HCT116 (cell line): Measurements from ENCODE around the gene GPR146. TPM values are rescaled to one million over a fixed set of nuclear protein-coding genes. Genes with fewer than 3 reads are reported as not detected.
A peak's percentile ranks its signal among the peaks of the same experiment; 100 is the strongest.

Experiments used
- ATAC-seq: fragments of 200-7000 bp; cut with Tn5 transposase; 2 replicates; pipeline ENCODE4 v1.9.1; 2020; ENCODE audit warnings: mild to moderate bottlenecking, moderate library complexity
- BruUV-seq: library from RNA; stranded (reverse); fragments of 400-500 nt; replicated peaks from 2 replicates; lab custom pipeline; 2021; lab: Mats Ljungman, UMichigan
- CTCF ChIA-PET: fragments of 300-600 bp; sonication (Branson Sonifier 250); formaldehyde crosslinking; loops from one replicate; lab custom pipeline; 2021; ENCODE audit warnings: antibody characterized with exemption; lab: Charles Lee
- POLR2A ChIA-PET: fragments of 300-600, 350-600 bp; sonication (Branson Sonifier 250); formaldehyde crosslinking; loops from one replicate; lab custom pipeline; 2021; ENCODE audit warnings: antibody characterized with exemption; lab: Charles Lee
- RAD21 ChIA-PET, 2 experiments: fragments of 300-600 bp; sonication (Branson Sonifier 250); formaldehyde crosslinking; loops; one replicate each; lab custom pipeline; 2023; ENCODE audit warnings: low total read pairs in 2 of 2; ENCODE audit not compliant: uncharacterized antibody in 2 of 2, unreplicated experiment in 2 of 2, low non-redundant PET in 1 of 2; lab: Charles Lee
- DNase-seq: peaks from one replicate; pipeline ENCODE4 v3.0.0-alpha.2; 2010; ENCODE audit warnings: low read depth, low spot score
- H2AFZ ChIP-seq: fragments of 200-600 bp; shearing (Covaris generic), sonication (generic); 2 replicates; pipeline ENCODE4 v1.6.1; 2017; ENCODE audit warnings: low read depth, mixed run types, mixed read lengths, antibody characterized with exemption, low read length; ENCODE audit not compliant: poor library complexity, severe bottlenecking
- H3K27ac ChIP-seq: 2 replicates; pipeline ENCODE4 v1.5.1; 2012; ENCODE audit warnings: low read depth, low read length
- H3K27me3 ChIP-seq: fragments of 200-600 bp; sonication (generic); 2 replicates; pipeline ENCODE4 v1.6.1; 2016; ENCODE audit warnings: mixed run types, low read length, mixed read lengths; ENCODE audit not compliant: insufficient read depth
- H3K36me3 ChIP-seq, 2 experiments: fragments of 200-500 bp in 1 of 2; fragments of 200-600 bp in 1 of 2; sonication (Bioruptor generic) in 1 of 2; sonication (generic) in 1 of 2; 2 replicates each; pipeline versions ENCODE4 v1.5.1 to v1.6.1; 2014 to 2016; ENCODE audit warnings: low read length in 2 of 2, inconsistent platforms in 1 of 2, mixed read lengths in 1 of 2, mixed run types in 1 of 2; ENCODE audit not compliant: insufficient read depth in 2 of 2, control insufficient read depth in 1 of 2
- H3K4me1 ChIP-seq, 2 experiments: fragments of 200-600 bp in 1 of 2; sonication (generic) in 1 of 2; 2 replicates each; pipeline versions ENCODE4 v1.5.1 to v1.6.1; 2012 to 2017; ENCODE audit warnings: low read length in 2 of 2, inconsistent platforms in 1 of 2, mild to moderate bottlenecking in 1 of 2, mixed read lengths in 1 of 2, mixed run types in 1 of 2, moderate library complexity in 1 of 2; ENCODE audit not compliant: insufficient read depth in 2 of 2, control insufficient read depth in 1 of 2
- H3K4me2 ChIP-seq: fragments of 200-600 bp; sonication (generic); 2 replicates; pipeline ENCODE4 v1.6.1; 2017; ENCODE audit warnings: mixed run types, low read length, mixed read lengths
- H3K4me3 ChIP-seq, 2 experiments: fragments of 200-600 bp in 1 of 2; sonication (generic) in 1 of 2; replicated peaks in 1 of 2; 2 replicates each; pipeline ENCODE4 v1.5.1; 2011 to 2016; ENCODE audit warnings: low read length in 2 of 2, control low read depth in 1 of 2, low read depth in 1 of 2, mild to moderate bottlenecking in 1 of 2, mixed read lengths in 1 of 2, mixed run types in 1 of 2
- H3K79me2 ChIP-seq: fragments of 200-600 bp; sonication (generic); 2 replicates; pipeline ENCODE4 v1.6.1; 2017; ENCODE audit warnings: mild to moderate bottlenecking, mixed run types, low read length, moderate library complexity, mixed read lengths; ENCODE audit not compliant: insufficient read depth
- H3K9ac ChIP-seq: fragments of 200-600 bp; sonication (generic); 2 replicates; pipeline ENCODE4 v1.6.1; 2016; ENCODE audit warnings: low read length, mixed read lengths
- H3K9me2 ChIP-seq: fragments of 200-600 bp; sonication (generic), shearing (Covaris generic); 2 replicates; pipeline ENCODE4 v1.6.1; 2017; ENCODE audit warnings: mixed run types, mild to moderate bottlenecking, moderate library complexity; ENCODE audit not compliant: insufficient read depth
- H3K9me3 ChIP-seq, 2 experiments: fragments of 200-500 bp in 1 of 2; fragments of 200-600 bp in 1 of 2; sonication (Bioruptor generic) in 1 of 2; sonication (generic) in 1 of 2; 2 replicates each; pipeline ENCODE4 v1.6.1; 2014 to 2017; ENCODE audit warnings: low read length in 2 of 2, mixed read lengths in 2 of 2, inconsistent platforms in 1 of 2, low read depth in 1 of 2, mild to moderate bottlenecking in 1 of 2, mixed run types in 1 of 2, moderate library complexity in 1 of 2; ENCODE audit not compliant: control insufficient read depth in 1 of 2, insufficient read depth in 1 of 2
- H4K20me1 ChIP-seq: fragments of 200-600 bp; sonication (generic), shearing (Covaris generic); 2 replicates; pipeline ENCODE4 v1.6.1; 2017; ENCODE audit warnings: mixed run types, mild to moderate bottlenecking, moderate library complexity; ENCODE audit not compliant: insufficient read depth
- ATF3 ChIP-seq: IDR thresholded peaks from 2 replicates; pipeline ENCODE4 v1.6.1; 2012
- CBX3 ChIP-seq: IDR thresholded peaks from 2 replicates; pipeline ENCODE4 v1.6.1; 2012; ENCODE audit warnings: low read depth
- EGR1 ChIP-seq: IDR thresholded peaks from 2 replicates; pipeline ENCODE4 v1.6.1; 2012; ENCODE audit warnings: low read depth
- ELF1 ChIP-seq: IDR thresholded peaks from 2 replicates; pipeline ENCODE4 v1.6.1; 2012; ENCODE audit warnings: low read depth, borderline replicate concordance
- EZH2 ChIP-seq: fragments of 200-600 bp; sonication (generic); IDR thresholded peaks from 2 replicates; pipeline ENCODE4 v1.6.1; 2017; ENCODE audit warnings: antibody characterized with exemption, mixed run types
- FOSL1 ChIP-seq: IDR thresholded peaks from 2 replicates; pipeline ENCODE4 v1.6.1; 2012; ENCODE audit warnings: low read depth
- POLR2AphosphoS5 ChIP-seq: IDR thresholded peaks from 2 replicates; pipeline ENCODE4 v1.6.1; 2011; ENCODE audit warnings: mild to moderate bottlenecking, low read depth, low read length, moderate library complexity
- SIN3A ChIP-seq: IDR thresholded peaks from 2 replicates; pipeline ENCODE4 v1.6.1; 2012; ENCODE audit warnings: low read depth
- SRF ChIP-seq: IDR thresholded peaks from 2 replicates; pipeline ENCODE4 v1.6.1; 2012; ENCODE audit warnings: low read depth
- intact Hi-C: fragments of 100-400 bp; cut with micrococcal nuclease; formaldehyde crosslinking; loops from 2 replicates; pipeline ENCODE4 v1.10.0; 2022
- total RNA-seq: library from RNA; stranded (reverse); gene quantifications from one replicate; pipeline ENCODE4 v1.2.1, GENCODE V29; 2021; ENCODE audit not compliant: unreplicated experiment
- TF ChIP-seq, protein P1 (sequence below), 3 experiments: fragments of 200-600 bp in 1 of 3; sonication (generic) in 1 of 3; IDR thresholded peaks in 2 of 3; conservative IDR thresholded peaks in 1 of 3; 2 replicates each; pipeline ENCODE4 v1.5.1; 2012 to 2017; ENCODE audit warnings: low read depth in 2 of 3, low read length in 2 of 3, antibody characterized with exemption in 1 of 3, borderline replicate concordance in 1 of 3, control low read depth in 1 of 3, mild to moderate bottlenecking in 1 of 3, mixed read lengths in 1 of 3, mixed run types in 1 of 3, moderate library complexity in 1 of 3; ENCODE audit not compliant: insufficient read depth in 1 of 3

Gene GPR146
- total RNA-seq, 1 experiment from 2014 or later: 2.4 TPM

DNA sequence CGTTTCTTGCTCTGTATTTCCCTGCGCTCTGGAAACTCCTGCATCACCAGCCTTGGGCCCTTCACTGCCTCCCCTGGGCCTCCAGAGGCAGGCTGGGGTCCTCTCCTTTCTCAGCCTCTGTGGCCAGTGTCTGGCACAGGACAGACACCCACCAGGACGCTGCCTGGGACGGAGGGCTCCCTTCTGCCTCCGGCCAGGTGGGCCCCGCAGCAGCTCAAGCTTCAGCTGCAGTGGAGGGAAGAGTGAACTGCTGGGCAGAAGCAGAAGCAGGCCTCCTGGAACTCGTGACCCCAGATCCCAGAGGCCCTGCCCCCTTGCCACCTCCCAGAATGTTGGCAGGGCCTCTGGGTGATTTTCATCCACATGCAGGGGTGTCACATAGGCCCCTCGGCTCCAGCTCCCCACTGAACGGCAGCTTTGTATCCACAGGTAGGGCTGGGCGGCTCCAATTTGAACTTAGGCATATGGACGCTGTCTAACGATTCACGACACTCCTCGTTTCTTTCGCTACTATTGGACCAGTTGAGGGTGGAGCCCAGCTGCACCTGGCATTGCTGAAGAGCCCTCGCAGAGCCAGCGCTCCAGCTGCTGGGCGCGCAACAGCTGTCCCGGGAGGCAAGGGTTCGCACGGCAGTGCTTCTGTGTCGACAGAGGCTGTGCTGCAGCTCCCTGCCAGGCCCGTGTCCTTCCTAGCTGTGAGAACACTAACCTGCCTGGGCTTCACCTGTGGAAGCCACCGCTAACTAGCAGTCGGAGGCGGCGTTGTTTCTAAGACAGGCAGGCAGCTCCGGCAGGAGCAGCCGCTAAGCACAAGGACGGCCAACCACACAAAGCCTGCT is 18.4 kb upstream of the GPR146 start:
- intact Hi-C loops: no loop called here
- TSS peak; percentile 76 for BruUV-seq
- CTCF ChIA-PET: no interaction called here
- H3K79me2 ChIP-seq: peaks cover 52% of the 10 kb centered on the region
- no peaks in the 10 kb centered on the region for H3K9me3 ChIP-seq
- no peak overlapping the region for H2AFZ ChIP-seq
- H3K9ac ChIP-seq: no peak overlapping the region
- TF ChIP-seq ELF1: no peak
- TF ChIP-seq ATF3: no peak
- TF ChIP-seq, protein P1, sequence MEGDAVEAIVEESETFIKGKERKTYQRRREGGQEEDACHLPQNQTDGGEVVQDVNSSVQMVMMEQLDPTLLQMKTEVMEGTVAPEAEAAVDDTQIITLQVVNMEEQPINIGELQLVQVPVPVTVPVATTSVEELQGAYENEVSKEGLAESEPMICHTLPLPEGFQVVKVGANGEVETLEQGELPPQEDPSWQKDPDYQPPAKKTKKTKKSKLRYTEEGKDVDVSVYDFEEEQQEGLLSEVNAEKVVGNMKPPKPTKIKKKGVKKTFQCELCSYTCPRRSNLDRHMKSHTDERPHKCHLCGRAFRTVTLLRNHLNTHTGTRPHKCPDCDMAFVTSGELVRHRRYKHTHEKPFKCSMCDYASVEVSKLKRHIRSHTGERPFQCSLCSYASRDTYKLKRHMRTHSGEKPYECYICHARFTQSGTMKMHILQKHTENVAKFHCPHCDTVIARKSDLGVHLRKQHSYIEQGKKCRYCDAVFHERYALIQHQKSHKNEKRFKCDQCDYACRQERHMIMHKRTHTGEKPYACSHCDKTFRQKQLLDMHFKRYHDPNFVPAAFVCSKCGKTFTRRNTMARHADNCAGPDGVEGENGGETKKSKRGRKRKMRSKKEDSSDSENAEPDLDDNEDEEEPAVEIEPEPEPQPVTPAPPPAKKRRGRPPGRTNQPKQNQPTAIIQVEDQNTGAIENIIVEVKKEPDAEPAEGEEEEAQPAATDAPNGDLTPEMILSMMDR (IDR thresholded peaks at IDR 0.05 in 2 of 3, conservative IDR thresholded peaks at IDR 0.05 in 1 of 3; ENCODE audit: borderline replicate concordance in 1 of 3, insufficient read depth in 1 of 3, low read depth in 2 of 3, low read length in 2 of 3): no peak
- no peak for TF ChIP-seq CBX3
- no peak for TF ChIP-seq SIN3A
- ATAC-seq: no peak
- no peaks in the 10 kb centered on the region for H4K20me1 ChIP-seq
- RAD21 ChIA-PET: no interaction called here
- no peak for DNase-seq
- no peak overlapping the region for H3K27ac ChIP-seq
- peaks cover 0 to 14% of the 10 kb centered on the region in 2 experiments; a peak in 2 of 4 replicates for H3K36me3 ChIP-seq
- H3K27me3 ChIP-seq: no peaks in the 10 kb centered on the region
- no peak overlapping the region for H3K4me3 ChIP-seq
- no peaks in the 10 kb centered on the region for H3K9me2 ChIP-seq
- POLR2A ChIA-PET: no interaction called here
- no peak overlapping the region for H3K4me2 ChIP-seq
- H3K4me1 ChIP-seq: peaks cover 10 to 26% of the 10 kb centered on the region in 2 experiments

- intact Hi-C loops: no loop called here
- Histone ChIP-seq H3K79me2 (peaks cover 52% of the 10 kb centered on the region), H3K9me2 (no peaks in the 10 kb centered on the region), H3K4me2 (peak overlapping the region; percentile 82), H3K27ac (no peak overlapping the region), H3K27me3 (no peaks in the 10 kb centered on the region), H4K20me1 (no peaks in the 10 kb centered on the region), H2AFZ (no peak overlapping the region), H3K9me3 (no peaks in the 10 kb centered on the region), H3K4me1 (peaks cover 10 to 26% of the 10 kb centered on the region in 2 experiments), H3K4me3 (peak overlapping the region; percentile 64 to 73; a peak in 3 of 4 replicates), H3K36me3 (peaks cover 0 to 9% of the 10 kb centered on the region in 2 experiments; a peak in 2 of 4 replicates), H3K9ac (peak overlapping the region; percentile 81; the same call in 1 of the 2 replicates)
- ChIA-PET RAD21 (no interaction called here), CTCF (no interaction called here), POLR2A (no interaction called here)
- no peak for TF ChIP-seq EGR1
- TF ChIP-seq POLR2AphosphoS5: no peak
- TF ChIP-seq SRF: no peak
- no peak for TF ChIP-seq ATF3
- no peak for TF ChIP-seq CBX3
- no peak for TF ChIP-seq EZH2
- TF ChIP-seq FOSL1: no peak
- TF ChIP-seq ELF1: no peak
- BruUV-seq: no TSS peak
- no peak for ATAC-seq
- no peak for DNase-seq
These were observed 17.6 kb upstream of the GPR146 start for GRCh38 chr7:1026721-1027161.
